HEK293 (cell line): ENCODE measurements around the gene VKORC1.
A peak's percentile ranks its signal among the peaks of the same experiment; 100 is the strongest.

Experiments used
- CTCF ChIP-seq: fragments of 450-650 bp; formaldehyde crosslinking; IDR thresholded peaks from 2 replicates; pipeline ENCODE4 v1.5.1; 2016; ENCODE audit warnings: missing biosample characterization, missing genetic modification characterization
- ELK4 ChIP-seq: IDR thresholded peaks from 2 replicates; pipeline ENCODE4 v1.6.1; 2011; ENCODE audit warnings: mild to moderate bottlenecking, low read depth, low read length, borderline replicate concordance
- GFI1B ChIP-seq: fragments of 450-650 bp; formaldehyde crosslinking; IDR thresholded peaks from 2 replicates; pipeline ENCODE4 v1.5.1; 2016; ENCODE audit warnings: missing biosample characterization, missing genetic modification characterization
- GLIS2 ChIP-seq: fragments of 450-650 bp; formaldehyde crosslinking; IDR thresholded peaks from 2 replicates; pipeline ENCODE4 v1.5.1; 2016; ENCODE audit warnings: missing biosample characterization, missing genetic modification characterization
- HIC1 ChIP-seq: fragments of 450-650 bp; formaldehyde crosslinking; IDR thresholded peaks from 2 replicates; pipeline ENCODE4 v1.5.1; 2016; ENCODE audit warnings: missing biosample characterization, missing genetic modification characterization
- KLF7 ChIP-seq: fragments of 450-650 bp; formaldehyde crosslinking; IDR thresholded peaks from 2 replicates; pipeline ENCODE4 v1.5.1; 2016; ENCODE audit warnings: missing biosample characterization, missing genetic modification characterization, borderline replicate concordance
- KLF9 ChIP-seq: fragments of 450-650 bp; formaldehyde crosslinking; IDR thresholded peaks from 2 replicates; pipeline ENCODE4 v1.5.1; 2016; ENCODE audit warnings: missing biosample characterization, missing genetic modification characterization, low read depth
- PATZ1 ChIP-seq: fragments of 450-650 bp; formaldehyde crosslinking; IDR thresholded peaks from 2 replicates; pipeline ENCODE4 v1.5.1; 2016; ENCODE audit warnings: missing biosample characterization, missing genetic modification characterization
- PRDM2 ChIP-seq: fragments of 450-650 bp; formaldehyde crosslinking; IDR thresholded peaks from 2 replicates; pipeline ENCODE4 v1.5.1; 2016; ENCODE audit warnings: missing biosample characterization, missing genetic modification characterization, borderline replicate concordance
- SCRT2 ChIP-seq: fragments of 450-650 bp; formaldehyde crosslinking; IDR thresholded peaks from 2 replicates; pipeline ENCODE4 v1.5.1; 2016; ENCODE audit warnings: missing biosample characterization, missing genetic modification characterization
- SP2 ChIP-seq: fragments of 450-650 bp; formaldehyde crosslinking; IDR thresholded peaks from 2 replicates; pipeline ENCODE4 v1.5.1; 2016; ENCODE audit warnings: missing biosample characterization, missing genetic modification characterization
- ZBTB11 ChIP-seq: fragments of 450-650 bp; formaldehyde crosslinking; conservative IDR thresholded peaks from 2 replicates; pipeline ENCODE4 v1.5.1; 2016; ENCODE audit warnings: low read depth, missing biosample characterization, missing genetic modification characterization
- ZBTB17 ChIP-seq: fragments of 450-650 bp; formaldehyde crosslinking; IDR thresholded peaks from 2 replicates; pipeline ENCODE4 v1.5.1; 2016; ENCODE audit warnings: missing biosample characterization, missing genetic modification characterization
- ZBTB8A ChIP-seq: fragments of 450-650 bp; formaldehyde crosslinking; IDR thresholded peaks from 2 replicates; pipeline ENCODE4 v1.5.1; 2016; ENCODE audit warnings: missing biosample characterization, missing genetic modification characterization
- ZNF112 ChIP-seq: fragments of 450-650 bp; formaldehyde crosslinking; IDR thresholded peaks from 2 replicates; pipeline ENCODE4 v1.5.0; 2017; ENCODE audit warnings: missing biosample characterization, missing genetic modification characterization
- ZNF292 ChIP-seq: fragments of 450-650 bp; formaldehyde crosslinking; IDR thresholded peaks from 2 replicates; pipeline ENCODE4 v1.5.1; 2016; ENCODE audit warnings: low read depth, missing biosample characterization, missing genetic modification characterization, borderline replicate concordance
- ZNF37A ChIP-seq: fragments of 450-650 bp; IDR thresholded peaks from 2 replicates; pipeline ENCODE4 v1.5.1; 2018; ENCODE audit warnings: missing biosample characterization, missing genetic modification characterization
- ZNF449 ChIP-seq: fragments of 450-650 bp; formaldehyde crosslinking; IDR thresholded peaks from 2 replicates; pipeline ENCODE4 v1.5.1; 2017; ENCODE audit warnings: missing biosample characterization, mild to moderate bottlenecking, missing genetic modification characterization, moderate library complexity
- ZNF664 ChIP-seq: fragments of 450-650 bp; formaldehyde crosslinking; IDR thresholded peaks from 2 replicates; pipeline ENCODE4 v1.5.1; 2016; ENCODE audit warnings: missing biosample characterization, missing genetic modification characterization
- ZNF677 ChIP-seq: fragments of 450-650 bp; IDR thresholded peaks from 2 replicates; pipeline ENCODE4 v1.5.0; 2018; ENCODE audit warnings: missing biosample characterization, mild to moderate bottlenecking, missing genetic modification characterization, moderate library complexity

VKORC1 gene

GRCh38 chr16:31108035-31108793 lies 13.6 kb upstream of the VKORC1 start, which contains the start of gene BCKDK (continued):
- TF ChIP-seq SCRT2 (tag by site-specific recombination) (no peak), ELK4 (no peak), PRDM2 (tag by site-specific recombination) (no peak), ZNF664 (tag by site-specific recombination) (no peak), ZBTB8A (peak; percentile 100), PATZ1 (tag by site-specific recombination) (peak; percentile 53), SP2 (peak; percentile 57), KLF7 (tag by site-specific recombination) (peak; percentile 70; the same call in 1 of the 2 replicates), ZNF292 (tag by site-specific recombination) (no peak), GLIS2 (tag by site-specific recombination) (peak; percentile 94), CTCF (no peak), ZNF677 (tag by site-specific recombination) (0 out of 2 replicates have a peak, but pooled peaks have one; percentile 19), ZNF37A (tag by site-specific recombination) (0 out of 2 replicates have a peak, but pooled peaks have one; percentile 2), ZBTB17 (peak; percentile 81), ZNF449 (tag by site-specific recombination) (peak; percentile 90), KLF9 (tag by site-specific recombination) (peak; percentile 68), GFI1B (tag by site-specific recombination) (no peak), ZNF112 (no peak), ZBTB11 (tag by site-specific recombination) (no peak; the same call in 1 of the 2 replicates), HIC1 (tag by site-specific recombination) (peak; percentile 55; the same call in 1 of the 2 replicates)
